ENCODE results near the gene SH3BP2.

Gene SH3BP2

GRCh38 chr4:2813446-2814405, 20.8 kb downstream of the SH3BP2 start:
- no peak overlapping the region for H3K4me3 ChIP-seq (ENCODE audit: low read depth, low read length, poor library complexity, severe bottlenecking)
- no peak overlapping the region for H3K9ac ChIP-seq (ENCODE audit: low read length)
- H3K4me1 ChIP-seq (ENCODE audit: insufficient read depth, low read length, severe bottlenecking) = peaks cover 12% of the 10 kb centered on the region
- H3K36me3 ChIP-seq (ENCODE audit: insufficient read depth, low read length) = no peaks in the 10 kb centered on the region
- no peaks in the 10 kb centered on the region for H3K9me2 ChIP-seq (ENCODE audit: low read depth, low read length)
- no peaks in the 10 kb centered on the region for H3K79me2 ChIP-seq (ENCODE audit: insufficient read depth, low read length)
- no peaks in the 10 kb centered on the region for H4K20me1 ChIP-seq (ENCODE audit: insufficient read depth, low read length)
- no peak overlapping the region for H3K27ac ChIP-seq (ENCODE audit: low read depth, low read length, poor library complexity, severe bottlenecking)
- no peak overlapping the region for H3K4me2 ChIP-seq (ENCODE audit: low read length)
- TF ChIP-seq EZH2 (IDR thresholded peaks at IDR 0.05; ENCODE audit: borderline replicate concordance, low read length) (no peak), CTCF (IDR thresholded peaks at IDR 0.05; ENCODE audit: low read length) (no peak)
- no peaks in the 10 kb centered on the region for H3F3A ChIP-seq (ENCODE audit: insufficient read depth, low read length)
- no peak overlapping the region for H2AFZ ChIP-seq (ENCODE audit: low read length)
- no peaks in the 10 kb centered on the region for H3K9me3 ChIP-seq (ENCODE audit: low read length)
- no peaks in the 10 kb centered on the region for H3K27me3 ChIP-seq (ENCODE audit: insufficient read depth, low read length)

- TF ChIP-seq EZH2 (IDR thresholded peaks at IDR 0.05; ENCODE audit: borderline replicate concordance, low read length) (no peak), CTCF (IDR thresholded peaks at IDR 0.05; ENCODE audit: low read length) (no peak)
- Histone ChIP-seq H3K4me1 (ENCODE audit: insufficient read depth, low read length, severe bottlenecking) (peaks cover 12% of the 10 kb centered on the region), H3K9me2 (ENCODE audit: low read depth, low read length) (no peaks in the 10 kb centered on the region), H3K4me2 (ENCODE audit: low read length) (no peak overlapping the region), H3K4me3 (ENCODE audit: low read depth, low read length, poor library complexity, severe bottlenecking) (no peak overlapping the region), H3K27me3 (ENCODE audit: insufficient read depth, low read length) (no peaks in the 10 kb centered on the region), H3K27ac (ENCODE audit: low read depth, low read length, poor library complexity, severe bottlenecking) (no peak overlapping the region), H4K20me1 (ENCODE audit: insufficient read depth, low read length) (no peaks in the 10 kb centered on the region), H3K36me3 (ENCODE audit: insufficient read depth, low read length) (no peaks in the 10 kb centered on the region), H3K9me3 (ENCODE audit: low read length) (no peaks in the 10 kb centered on the region), H2AFZ (ENCODE audit: low read length) (no peak overlapping the region), H3K9ac (ENCODE audit: low read length) (no peak overlapping the region), H3K79me2 (ENCODE audit: insufficient read depth, low read length) (no peaks in the 10 kb centered on the region), H3F3A (ENCODE audit: insufficient read depth, low read length) (no peaks in the 10 kb centered on the region)
Observed at GRCh38 chr4:2814627-2815270, 21.9 kb downstream of the SH3BP2 start.

- Histone ChIP-seq H4K20me1 (ENCODE audit: insufficient read depth, low read length) (no peaks in the 10 kb centered on the region), H3K9ac (ENCODE audit: low read length) (no peak overlapping the region), H3F3A (ENCODE audit: insufficient read depth, low read length) (no peaks in the 10 kb centered on the region), H3K27ac (ENCODE audit: low read depth, low read length, poor library complexity, severe bottlenecking) (no peak overlapping the region), H3K27me3 (ENCODE audit: insufficient read depth, low read length) (no peaks in the 10 kb centered on the region), H3K4me2 (ENCODE audit: low read length) (no peak overlapping the region), H3K79me2 (ENCODE audit: insufficient read depth, low read length) (no peaks in the 10 kb centered on the region), H3K9me2 (ENCODE audit: low read depth, low read length) (no peaks in the 10 kb centered on the region), H3K9me3 (ENCODE audit: low read length) (no peaks in the 10 kb centered on the region), H3K36me3 (ENCODE audit: insufficient read depth, low read length) (no peaks in the 10 kb centered on the region), H3K4me1 (ENCODE audit: insufficient read depth, low read length, severe bottlenecking) (peaks cover 12% of the 10 kb centered on the region), H2AFZ (ENCODE audit: low read length) (no peak overlapping the region), H3K4me3 (ENCODE audit: low read depth, low read length, poor library complexity, severe bottlenecking) (no peak overlapping the region)
- TF ChIP-seq EZH2 (IDR thresholded peaks at IDR 0.05; ENCODE audit: borderline replicate concordance, low read length) (no peak), CTCF (IDR thresholded peaks at IDR 0.05; ENCODE audit: low read length) (no peak)
Observed at GRCh38 chr4:2816401-2816954, 23.6 kb downstream of the SH3BP2 start.
